GM10847 (cell line): ENCODE results near the gene HBS1L.

Source experiments
- POLR2A ChIP-seq: IDR thresholded peaks from 2 replicates; pipeline ENCODE4 v1.6.1; 2011; ENCODE audit not compliant: insufficient read length; ENCODE audit errors: extremely low read depth

The HBS1L gene

GRCh38 chr6:134956032-134956431, 98.6 kb downstream of the HBS1L start:
- no peak for TF ChIP-seq POLR2A

- TF ChIP-seq POLR2A = no peak
Measured at GRCh38 chr6:134954272-134955000, 100.2 kb downstream of the HBS1L start.

- no peak for TF ChIP-seq POLR2A
Measured at GRCh38 chr6:134951494-134952263, 102.9 kb downstream of the HBS1L start.

GRCh38 chr6:134950482-134950881, 104.1 kb downstream of the HBS1L start:
- TF ChIP-seq POLR2A = no peak

GRCh38 chr6:134949927-134950326, 104.7 kb downstream of the HBS1L start, which contains the start of gene ALDH8A1:
TSS of gene ALDH8A1 (minus strand) at chr6:134950101. CDS start at chr6:134950053, 48 bp downstream.
- no peak for TF ChIP-seq POLR2A

- no peak for TF ChIP-seq POLR2A
Measured at GRCh38 chr6:134948691-134949090, 105.9 kb downstream of the HBS1L start.

- no peak for TF ChIP-seq POLR2A
Measured at GRCh38 chr6:134948142-134948541, 106.5 kb downstream of the HBS1L start.

GRCh38 chr6:134945045-134945444, 109.6 kb downstream of the HBS1L start:
- no peak for TF ChIP-seq POLR2A

GRCh38 chr6:134943522-134944111, 111.0 kb downstream of the HBS1L start:
- TF ChIP-seq POLR2A = no peak

- TF ChIP-seq POLR2A = no peak
Measured at GRCh38 chr6:134938896-134939295, 115.7 kb downstream of the HBS1L start.

GRCh38 chr6:134937426-134937825, 117.2 kb downstream of the HBS1L start:
- no peak for TF ChIP-seq POLR2A

GRCh38 chr6:134936931-134937330, 117.7 kb downstream of the HBS1L start:
- TF ChIP-seq POLR2A = no peak

GRCh38 chr6:134936476-134936875, 118.1 kb downstream of the HBS1L start:
- no peak for TF ChIP-seq POLR2A

GRCh38 chr6:134934793-134935485, 119.7 kb downstream of the HBS1L start:
- no peak for TF ChIP-seq POLR2A
